ENCODE data around the gene PRM1.

GRCh38 chr16:11301645-11302501, 20.7 kb upstream of the PRM1 start:
- TF ChIP-seq, protein P1, sequence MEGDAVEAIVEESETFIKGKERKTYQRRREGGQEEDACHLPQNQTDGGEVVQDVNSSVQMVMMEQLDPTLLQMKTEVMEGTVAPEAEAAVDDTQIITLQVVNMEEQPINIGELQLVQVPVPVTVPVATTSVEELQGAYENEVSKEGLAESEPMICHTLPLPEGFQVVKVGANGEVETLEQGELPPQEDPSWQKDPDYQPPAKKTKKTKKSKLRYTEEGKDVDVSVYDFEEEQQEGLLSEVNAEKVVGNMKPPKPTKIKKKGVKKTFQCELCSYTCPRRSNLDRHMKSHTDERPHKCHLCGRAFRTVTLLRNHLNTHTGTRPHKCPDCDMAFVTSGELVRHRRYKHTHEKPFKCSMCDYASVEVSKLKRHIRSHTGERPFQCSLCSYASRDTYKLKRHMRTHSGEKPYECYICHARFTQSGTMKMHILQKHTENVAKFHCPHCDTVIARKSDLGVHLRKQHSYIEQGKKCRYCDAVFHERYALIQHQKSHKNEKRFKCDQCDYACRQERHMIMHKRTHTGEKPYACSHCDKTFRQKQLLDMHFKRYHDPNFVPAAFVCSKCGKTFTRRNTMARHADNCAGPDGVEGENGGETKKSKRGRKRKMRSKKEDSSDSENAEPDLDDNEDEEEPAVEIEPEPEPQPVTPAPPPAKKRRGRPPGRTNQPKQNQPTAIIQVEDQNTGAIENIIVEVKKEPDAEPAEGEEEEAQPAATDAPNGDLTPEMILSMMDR (IDR thresholded peaks at IDR 0.05; ENCODE audit: insufficient read depth, low read depth, low read length): no peak
- TF ChIP-seq EZH2 (IDR thresholded peaks at IDR 0.05; ENCODE audit: insufficient read depth, low read length): no peak

Measured in astrocyte (in vitro differentiated cells and primary cell).